H1 (cell line): Measurements from ENCODE around the gene BCAS3. TPM values are rescaled to one million over a fixed set of nuclear protein-coding genes. Genes with fewer than 3 reads are reported as not detected.

ENCODE experiments used
- ASH2L ChIP-seq: fragments of 200-600, 300-600 bp; sonication (generic); IDR thresholded peaks from one replicate; pipeline ENCODE4 v1.7.1; 2017; ENCODE audit warnings: low read length
- ATF3 ChIP-seq: IDR thresholded peaks from 2 replicates; pipeline ENCODE4 v1.6.1; 2011; ENCODE audit warnings: low read depth, mild to moderate bottlenecking, low read length; ENCODE audit not compliant: insufficient read depth
- MAFK ChIP-seq: IDR thresholded peaks from 2 replicates; pipeline ENCODE4 v1.6.1; 2012; ENCODE audit warnings: low read depth, mild to moderate bottlenecking, improper control_type of control experiment, low read length
- POLR2AphosphoS5 ChIP-seq: IDR thresholded peaks from 2 replicates; pipeline ENCODE4 v1.6.1; 2011; ENCODE audit warnings: low read depth, low read length
- ZNF274 ChIP-seq: IDR thresholded peaks from 2 replicates; pipeline ENCODE4 v1.7.0; 2012; ENCODE audit warnings: low read length, borderline replicate concordance; ENCODE audit errors: extremely low read depth
- polyA plus RNA-seq, 7 experiments: library from polyadenylated mRNA; depleted of rRNA in 3 of 7; stranded (reverse) in 5 of 7; unstranded in 2 of 7; fragments of >200 nt in 5 of 7; fragments of 200-250 nt in 2 of 7; gene quantifications; 1 replicate in 5 of 7; 2 replicates in 1 of 7; 4 replicates in 1 of 7; pipeline versions ENCODE4 v1.2.1 to v1.2.3, GENCODE V29; 2011 to 2013; ENCODE audit warnings: missing spikeins in 2 of 7, mixed read lengths in 2 of 7
- total RNA-seq: library from RNA; stranded (reverse); fragmentation: NEBNext Ultra II Directional; extraction: Animal tissue kit (Norgen Biotek cat#: 25700); gene quantifications from 2 replicates; pipeline ENCODE4 v1.2.1, GENCODE V29; 2021

The BCAS3 gene
- total and polyA plus RNA-seq, 2 of the 8 experiments (the other 6 are each of a cell fraction or from before 2014, with no cell fraction given): 9.9 to 13.3 TPM

- no peak for TF ChIP-seq ASH2L
- TF ChIP-seq POLR2AphosphoS5: no peak
- no peak for TF ChIP-seq MAFK
- no peak for TF ChIP-seq ZNF274
- TF ChIP-seq ATF3: no peak
- TF ChIP-seq, all 59 proteins: peak for 0
Measured at GRCh38 chr17:60741031-60741430, 63.4 kb downstream of the BCAS3 start (continued).
